HG03060 (cell line): ENCODE data around the gene ARHGAP20.

Experiments
- ATAC-seq: cut with Tn5 transposase; IDR thresholded peaks from one replicate; pipeline ENCODE4 v1.9.1; 2021; ENCODE audit warnings: low read depth, moderate number of reproducible peaks; ENCODE audit not compliant: unreplicated experiment

The ARHGAP20 gene

GRCh38 chr11:110720431-110721275 lies 8.4 kb upstream of the ARHGAP20 start:
- no peak for ATAC-seq

GRCh38 chr11:110716361-110716760 lies 4.1 kb upstream of the ARHGAP20 start:
- ATAC-seq: no peak

- ATAC-seq: no peak
Measured at GRCh38 chr11:110715541-110715940, 3.3 kb upstream of the ARHGAP20 start.

GRCh38 chr11:110713449-110713776 lies 1.2 kb upstream of the ARHGAP20 start:
- no peak for ATAC-seq

GRCh38 chr11:110712659-110713448 lies 617 bp upstream of the ARHGAP20 start:
- ATAC-seq: no peak

- no peak for ATAC-seq
Measured at GRCh38 chr11:110711448-110711775, 825 bp downstream of the ARHGAP20 start.

- no peak for ATAC-seq
Measured at GRCh38 chr11:110710628-110711381, 1.4 kb downstream of the ARHGAP20 start.

- ATAC-seq: no peak
Measured at GRCh38 chr11:110704210-110704864, 7.9 kb downstream of the ARHGAP20 start.

- ATAC-seq: no peak
Measured at GRCh38 chr11:110691926-110692325, 20.3 kb downstream of the ARHGAP20 start.

GRCh38 chr11:110689306-110689705 lies 22.9 kb downstream of the ARHGAP20 start:
- ATAC-seq: no peak

GRCh38 chr11:110679323-110679975 lies 32.8 kb downstream of the ARHGAP20 start:
- no peak for ATAC-seq

- no peak for ATAC-seq
Measured at GRCh38 chr11:110675548-110675947, 36.7 kb downstream of the ARHGAP20 start.

GRCh38 chr11:110665689-110666465 lies 46.4 kb downstream of the ARHGAP20 start:
- no peak for ATAC-seq

- ATAC-seq: no peak
Measured at GRCh38 chr11:110655967-110656366, 56.3 kb downstream of the ARHGAP20 start.

GRCh38 chr11:110654456-110654855 lies 57.8 kb downstream of the ARHGAP20 start:
- no peak for ATAC-seq

GRCh38 chr11:110645253-110645652 lies 67.0 kb downstream of the ARHGAP20 start:
- no peak for ATAC-seq

GRCh38 chr11:110634370-110634769 lies 77.9 kb downstream of the ARHGAP20 start:
- ATAC-seq: no peak

GRCh38 chr11:110631551-110631950 lies 80.7 kb downstream of the ARHGAP20 start:
- no peak for ATAC-seq

- ATAC-seq: no peak
Measured at GRCh38 chr11:110629594-110629993, 82.6 kb downstream of the ARHGAP20 start.
